ENCODE data around the gene NAV1. TPM values are rescaled to one million over a fixed set of nuclear protein-coding genes. Genes with fewer than 3 reads are reported as not detected.

The NAV1 gene
- total and polyA plus RNA-seq, 2 experiments from 2014 or later = 22.7 to 37.4 TPM

DNA sequence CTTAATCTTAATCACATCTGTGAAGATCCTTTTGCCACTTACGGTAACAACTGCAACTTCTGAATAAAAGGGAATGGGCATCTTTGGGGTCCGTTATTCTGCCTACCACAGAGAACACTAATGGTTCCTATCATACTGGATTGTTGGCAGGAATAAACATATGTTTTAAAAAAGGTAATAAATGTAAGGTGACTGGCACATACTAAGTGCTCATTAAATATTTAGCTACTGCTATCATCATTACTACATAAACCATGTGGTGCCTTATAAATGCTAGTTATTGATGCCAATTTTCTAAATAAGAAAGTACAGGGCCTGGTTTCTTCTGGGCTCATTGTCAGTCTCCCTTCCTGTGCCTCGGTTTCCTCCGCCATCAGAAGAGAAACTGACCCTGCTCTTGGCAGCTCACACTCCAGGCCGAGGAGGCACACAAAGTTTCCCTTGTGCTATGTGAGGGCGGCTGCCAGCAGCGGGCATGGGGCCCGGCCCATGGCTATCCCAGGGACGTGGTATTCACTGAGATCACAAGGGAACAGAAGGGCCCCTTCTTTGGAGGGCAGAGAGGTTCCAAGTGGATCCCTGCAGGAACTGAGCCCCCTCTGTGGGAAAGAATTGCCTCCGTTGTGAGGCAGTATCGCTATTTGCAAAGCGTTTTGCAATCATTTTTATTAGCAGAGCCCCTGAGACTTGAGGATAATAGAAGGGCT, 26.2 kb downstream of the NAV1 start:
- Mint-ChIP-seq H3K27me3 (ENCODE audit: insufficient read depth, low read depth, poor library complexity) (peaks cover 11% of the 10 kb centered on the region), H3K36me3 (ENCODE audit: low read depth) (no peaks in the 10 kb centered on the region), H3K4me1 (peaks cover 18% of the 10 kb centered on the region), H3K27ac (no peak overlapping the region), H3K4me3 (no peak overlapping the region), H3K9me3 (no peaks in the 10 kb centered on the region)
- H3K4me3 ChIP-seq = no peak overlapping the region
- H3K27me3 ChIP-seq (ENCODE audit: insufficient read depth) = no peaks in the 10 kb centered on the region
- H3K36me3 ChIP-seq (ENCODE audit: insufficient read depth) = no peaks in the 10 kb centered on the region
- no peaks in the 10 kb centered on the region for H4K20me1 ChIP-seq (replicated peaks; ENCODE audit: insufficient read depth)
- no peaks in the 10 kb centered on the region for H3K9me2 ChIP-seq (ENCODE audit: insufficient read depth)
- H3K27ac ChIP-seq (ENCODE audit: low read depth) = no peak overlapping the region
- H3F3A ChIP-seq (replicated peaks; ENCODE audit: low read depth) = no peaks in the 10 kb centered on the region
- ATAC-seq (no peak), DNase-seq (ENCODE audit: low spot score) (no peak)
- TF ChIP-seq ZNF462 (CRISPR knock-in tag; IDR thresholded peaks at IDR 0.05) = no peak
- TF ChIP-seq, protein P1, sequence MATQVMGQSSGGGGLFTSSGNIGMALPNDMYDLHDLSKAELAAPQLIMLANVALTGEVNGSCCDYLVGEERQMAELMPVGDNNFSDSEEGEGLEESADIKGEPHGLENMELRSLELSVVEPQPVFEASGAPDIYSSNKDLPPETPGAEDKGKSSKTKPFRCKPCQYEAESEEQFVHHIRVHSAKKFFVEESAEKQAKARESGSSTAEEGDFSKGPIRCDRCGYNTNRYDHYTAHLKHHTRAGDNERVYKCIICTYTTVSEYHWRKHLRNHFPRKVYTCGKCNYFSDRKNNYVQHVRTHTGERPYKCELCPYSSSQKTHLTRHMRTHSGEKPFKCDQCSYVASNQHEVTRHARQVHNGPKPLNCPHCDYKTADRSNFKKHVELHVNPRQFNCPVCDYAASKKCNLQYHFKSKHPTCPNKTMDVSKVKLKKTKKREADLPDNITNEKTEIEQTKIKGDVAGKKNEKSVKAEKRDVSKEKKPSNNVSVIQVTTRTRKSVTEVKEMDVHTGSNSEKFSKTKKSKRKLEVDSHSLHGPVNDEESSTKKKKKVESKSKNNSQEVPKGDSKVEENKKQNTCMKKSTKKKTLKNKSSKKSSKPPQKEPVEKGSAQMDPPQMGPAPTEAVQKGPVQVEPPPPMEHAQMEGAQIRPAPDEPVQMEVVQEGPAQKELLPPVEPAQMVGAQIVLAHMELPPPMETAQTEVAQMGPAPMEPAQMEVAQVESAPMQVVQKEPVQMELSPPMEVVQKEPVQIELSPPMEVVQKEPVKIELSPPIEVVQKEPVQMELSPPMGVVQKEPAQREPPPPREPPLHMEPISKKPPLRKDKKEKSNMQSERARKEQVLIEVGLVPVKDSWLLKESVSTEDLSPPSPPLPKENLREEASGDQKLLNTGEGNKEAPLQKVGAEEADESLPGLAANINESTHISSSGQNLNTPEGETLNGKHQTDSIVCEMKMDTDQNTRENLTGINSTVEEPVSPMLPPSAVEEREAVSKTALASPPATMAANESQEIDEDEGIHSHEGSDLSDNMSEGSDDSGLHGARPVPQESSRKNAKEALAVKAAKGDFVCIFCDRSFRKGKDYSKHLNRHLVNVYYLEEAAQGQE (IDR thresholded peaks at IDR 0.05; ENCODE audit: unreplicated experiment) = no peak
- TF ChIP-seq EZH2 (IDR thresholded peaks at IDR 0.05; ENCODE audit: low read depth, unreplicated experiment) = no peak
- TF ChIP-seq NANOG (IDR thresholded peaks at IDR 0.05; ENCODE audit: borderline replicate concordance) = no peak
- no peak for TF ChIP-seq POLR2AphosphoS5 (IDR thresholded peaks at IDR 0.05; ENCODE audit: low read depth)
- TF ChIP-seq CTCF (conservative IDR thresholded peaks at IDR 0.05; ENCODE audit: low read depth in 2 of 2) = no peak
- TF ChIP-seq ZNF331 (CRISPR knock-in tag; IDR thresholded peaks at IDR 0.05; ENCODE audit: low read depth) = no peak
- TF ChIP-seq STAT1 (IDR thresholded peaks at IDR 0.05; ENCODE audit: unreplicated experiment) = no peak
- TF ChIP-seq, protein P2, sequence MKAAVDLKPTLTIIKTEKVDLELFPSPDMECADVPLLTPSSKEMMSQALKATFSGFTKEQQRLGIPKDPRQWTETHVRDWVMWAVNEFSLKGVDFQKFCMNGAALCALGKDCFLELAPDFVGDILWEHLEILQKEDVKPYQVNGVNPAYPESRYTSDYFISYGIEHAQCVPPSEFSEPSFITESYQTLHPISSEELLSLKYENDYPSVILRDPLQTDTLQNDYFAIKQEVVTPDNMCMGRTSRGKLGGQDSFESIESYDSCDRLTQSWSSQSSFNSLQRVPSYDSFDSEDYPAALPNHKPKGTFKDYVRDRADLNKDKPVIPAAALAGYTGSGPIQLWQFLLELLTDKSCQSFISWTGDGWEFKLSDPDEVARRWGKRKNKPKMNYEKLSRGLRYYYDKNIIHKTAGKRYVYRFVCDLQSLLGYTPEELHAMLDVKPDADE (IDR thresholded peaks at IDR 0.05) = no peak
- TF ChIP-seq CREB1 (CRISPR knock-in tag; IDR thresholded peaks at IDR 0.05; ENCODE audit: low read depth) = no peak
- TF ChIP-seq ZNF114 (CRISPR knock-in tag; IDR thresholded peaks at IDR 0.05) = no peak
- H3K79me2 ChIP-seq (replicated peaks; ENCODE audit: insufficient read depth) = no peaks in the 10 kb centered on the region
- H3K4me1 ChIP-seq (ENCODE audit: insufficient read depth) = no peaks in the 10 kb centered on the region; the same call in 1 of the 2 replicates
- H2AFZ ChIP-seq = no peak overlapping the region
- no peak overlapping the region for H3K4me2 ChIP-seq
